Brain microvascular endothelial cell (primary cell): Measurements from ENCODE around the gene PCDH12.
"Not testable (repeated sequence)": the region's sequence is repeated elsewhere in the genome, so short reads cannot be mapped to it uniquely, and the experiment has no call there.

Experiments used
- DNase-seq: peaks from one replicate; pipeline ENCODE4 v3.0.0-alpha.2; 2020
- H3K27ac ChIP-seq: fragments of 250-450 bp; sonication (Bioruptor Pico); 2 replicates; pipeline ENCODE4 v1.5.1; 2020; ENCODE audit warnings: mild to moderate bottlenecking, moderate library complexity
- H3K27me3 ChIP-seq: fragments of 250-450 bp; sonication (Bioruptor Pico); replicated peaks from 2 replicates; pipeline ENCODE4 v1.5.1; 2020; ENCODE audit warnings: mild to moderate bottlenecking
- H3K36me3 ChIP-seq: fragments of 250-450 bp; sonication (Bioruptor Pico); replicated peaks from 2 replicates; pipeline ENCODE4 v1.5.1; 2020; ENCODE audit warnings: mild to moderate bottlenecking
- H3K4me3 ChIP-seq: 2 replicates; pipeline ENCODE4 v1.5.1; 2011; ENCODE audit warnings: low read depth, mild to moderate bottlenecking, control low read depth, low read length, moderate library complexity
- in situ Hi-C: cut with HindIII; loops from 2 replicates; pipeline ENCODE4 v1.10.0; 2017; ENCODE audit warnings: low sequenced_read_pairs, low pct_ligation_motif_present
- TF ChIP-seq, protein P1 (sequence below): IDR thresholded peaks from 2 replicates; pipeline ENCODE4 v1.5.1; 2011; ENCODE audit warnings: low read depth, mild to moderate bottlenecking, moderate library complexity, low read length, control low read depth, inconsistent platforms; ENCODE audit errors: missing control alignments

The PCDH12 gene

DNA sequence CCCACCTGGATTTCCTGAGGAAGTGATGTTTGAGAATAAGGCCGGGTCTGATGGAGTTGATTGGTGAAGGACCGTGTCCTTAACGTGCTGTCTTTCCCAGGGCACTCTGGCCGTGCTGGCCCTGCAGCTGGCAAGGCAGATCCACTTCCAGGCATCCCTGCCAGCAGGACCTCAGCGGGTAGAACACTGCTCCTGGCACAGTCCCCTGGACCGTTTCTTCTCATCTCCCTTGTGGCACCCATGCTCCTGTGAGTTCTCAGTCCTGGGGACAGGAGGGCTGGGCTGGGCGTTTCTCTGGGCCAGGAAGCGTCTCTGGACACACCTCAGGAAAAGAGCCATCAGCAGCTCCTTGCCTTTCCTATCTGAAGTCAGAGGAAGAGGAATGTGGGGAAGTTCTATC, 30.0 kb downstream of the PCDH12 start:
- no peak for DNase-seq
- TF ChIP-seq, protein P1, sequence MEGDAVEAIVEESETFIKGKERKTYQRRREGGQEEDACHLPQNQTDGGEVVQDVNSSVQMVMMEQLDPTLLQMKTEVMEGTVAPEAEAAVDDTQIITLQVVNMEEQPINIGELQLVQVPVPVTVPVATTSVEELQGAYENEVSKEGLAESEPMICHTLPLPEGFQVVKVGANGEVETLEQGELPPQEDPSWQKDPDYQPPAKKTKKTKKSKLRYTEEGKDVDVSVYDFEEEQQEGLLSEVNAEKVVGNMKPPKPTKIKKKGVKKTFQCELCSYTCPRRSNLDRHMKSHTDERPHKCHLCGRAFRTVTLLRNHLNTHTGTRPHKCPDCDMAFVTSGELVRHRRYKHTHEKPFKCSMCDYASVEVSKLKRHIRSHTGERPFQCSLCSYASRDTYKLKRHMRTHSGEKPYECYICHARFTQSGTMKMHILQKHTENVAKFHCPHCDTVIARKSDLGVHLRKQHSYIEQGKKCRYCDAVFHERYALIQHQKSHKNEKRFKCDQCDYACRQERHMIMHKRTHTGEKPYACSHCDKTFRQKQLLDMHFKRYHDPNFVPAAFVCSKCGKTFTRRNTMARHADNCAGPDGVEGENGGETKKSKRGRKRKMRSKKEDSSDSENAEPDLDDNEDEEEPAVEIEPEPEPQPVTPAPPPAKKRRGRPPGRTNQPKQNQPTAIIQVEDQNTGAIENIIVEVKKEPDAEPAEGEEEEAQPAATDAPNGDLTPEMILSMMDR, result no peak
- no peaks in the 10 kb centered on the region for H3K27me3 ChIP-seq
- no peak overlapping the region for H3K27ac ChIP-seq
- peaks cover 54% of the 10 kb centered on the region for H3K36me3 ChIP-seq
- in situ Hi-C loops, result no loop called here
- H3K4me3 ChIP-seq, result no peak overlapping the region

DNA sequence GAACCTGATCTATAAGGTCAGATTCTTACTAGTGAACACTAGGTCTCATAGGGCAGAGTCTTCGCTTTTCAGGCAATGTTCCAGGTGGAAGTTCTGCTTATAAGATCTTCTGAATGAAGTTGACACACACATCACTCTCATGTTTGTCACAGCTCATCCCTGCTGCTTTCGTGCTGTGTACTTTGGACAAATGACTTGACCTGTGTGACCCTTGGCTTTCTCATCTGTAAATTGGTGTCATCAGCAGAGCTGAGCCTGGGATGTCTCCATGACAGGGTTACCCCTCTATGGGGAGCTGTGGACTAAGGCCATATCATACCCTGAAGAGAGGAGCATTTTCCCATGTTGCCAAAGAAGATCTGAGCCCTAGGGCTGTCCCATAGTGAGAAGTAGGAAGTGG, 31.6 kb downstream of the PCDH12 start:
- peaks cover 52% of the 10 kb centered on the region for H3K36me3 ChIP-seq
- TF ChIP-seq, protein P1, result no peak

DNA sequence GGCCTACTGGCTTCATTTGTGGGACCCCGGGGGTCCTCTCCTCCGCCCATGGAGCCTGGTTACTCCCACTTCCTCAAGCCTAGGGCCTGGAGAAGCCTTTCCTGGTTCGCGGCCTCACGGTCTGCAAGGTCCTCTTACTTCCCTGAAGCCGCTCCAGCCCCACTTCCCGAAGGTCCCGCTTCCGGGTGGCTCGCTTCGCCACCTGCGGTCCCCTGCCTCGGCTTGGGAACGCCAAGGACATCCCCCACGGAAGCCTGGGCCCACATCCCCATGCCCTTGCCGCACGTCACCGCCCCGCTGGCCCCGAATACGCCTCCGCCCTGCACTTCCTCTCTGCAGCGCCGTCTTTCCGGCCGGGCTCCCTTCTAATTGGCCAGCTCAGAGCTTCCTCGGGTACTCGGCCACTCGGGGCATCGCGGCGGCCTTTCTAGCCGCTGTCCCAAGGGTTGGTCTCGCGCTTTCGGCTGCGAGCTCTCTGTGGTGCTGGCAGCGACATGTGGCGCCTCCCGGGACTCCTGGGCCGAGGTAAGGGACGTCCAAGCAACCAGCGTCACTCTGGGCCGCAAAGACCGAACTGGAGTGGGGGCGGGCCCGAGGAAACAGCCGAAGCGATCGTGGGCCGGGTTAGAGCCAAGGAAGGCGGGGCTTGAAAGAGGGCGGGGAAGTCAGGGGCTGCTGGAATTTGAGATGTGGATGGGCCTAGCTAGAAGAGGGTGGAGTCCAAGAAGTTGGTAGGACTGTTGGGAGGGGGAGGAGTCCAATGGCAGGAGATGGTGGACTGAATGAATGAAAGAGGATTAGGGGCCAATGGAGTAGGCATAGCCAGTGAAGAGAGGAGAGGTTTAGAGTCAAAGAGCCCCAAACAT, 34.3 kb downstream of the PCDH12 start, which contains the start of gene DELE1:
DELE1 (plus strand) TSS at position 424 of the 866 bp plus-strand sequence; CDS start at position 495, 71 bp downstream.
- peak within 1 kb of the TSS; percentile 92 for H3K27ac ChIP-seq
- H3K4me3 ChIP-seq, result peak within 1 kb of the TSS; percentile 84
- peaks cover 29% of the 10 kb centered on the region for H3K36me3 ChIP-seq
- DNase-seq, result peak; percentile 95
- no peaks in the 10 kb centered on the region for H3K27me3 ChIP-seq
- TF ChIP-seq, protein P1, result no peak
- in situ Hi-C loops, result no loop called here

More for the DNA sequence above, 31.6 kb downstream of the PCDH12 start:
- Histone ChIP-seq H3K4me3 (no peak overlapping the region), H3K27ac (no peak overlapping the region), H3K27me3 (no peaks in the 10 kb centered on the region)
- in situ Hi-C loops, result no loop called here
- no peak for DNase-seq

DNA sequence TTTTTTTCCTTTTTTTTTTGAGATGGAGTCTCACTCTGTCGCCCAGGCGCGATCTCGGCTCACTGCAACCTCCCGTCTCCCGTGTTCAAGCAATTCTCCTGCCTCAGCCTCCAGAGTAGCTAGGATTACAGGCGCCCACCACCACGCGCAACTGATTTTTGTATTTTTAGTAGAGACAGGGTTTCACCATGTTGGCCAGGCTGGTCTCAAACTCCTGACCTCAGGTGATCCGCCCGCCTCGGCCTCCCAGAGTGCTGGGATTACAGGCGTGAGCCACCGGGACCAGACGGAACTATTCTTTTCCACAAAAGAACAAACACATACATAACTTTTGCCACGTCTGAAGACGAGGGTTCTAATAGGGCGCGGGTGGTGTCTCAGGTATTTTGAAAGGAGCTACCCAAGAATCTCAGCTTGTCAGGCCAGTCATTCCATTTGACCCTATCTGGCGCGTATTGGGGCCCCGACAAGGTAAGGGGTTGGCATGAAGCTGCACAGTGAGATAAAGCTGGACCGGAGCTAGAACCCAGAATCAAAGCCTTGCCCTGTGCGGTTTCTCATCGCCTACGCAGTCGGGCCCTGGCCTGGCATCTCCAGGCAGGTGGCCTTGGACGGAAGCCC, 35.1 kb downstream of the PCDH12 start:
- H3K27me3 ChIP-seq, in situ Hi-C loops, DNase-seq: not testable (repeated sequence)
- Histone ChIP-seq H3K4me3 (peak overlapping the region; percentile 84), H3K27ac (peak overlapping the region; percentile 92), H3K36me3 (peaks cover 23% of the 10 kb centered on the region)

DNA sequence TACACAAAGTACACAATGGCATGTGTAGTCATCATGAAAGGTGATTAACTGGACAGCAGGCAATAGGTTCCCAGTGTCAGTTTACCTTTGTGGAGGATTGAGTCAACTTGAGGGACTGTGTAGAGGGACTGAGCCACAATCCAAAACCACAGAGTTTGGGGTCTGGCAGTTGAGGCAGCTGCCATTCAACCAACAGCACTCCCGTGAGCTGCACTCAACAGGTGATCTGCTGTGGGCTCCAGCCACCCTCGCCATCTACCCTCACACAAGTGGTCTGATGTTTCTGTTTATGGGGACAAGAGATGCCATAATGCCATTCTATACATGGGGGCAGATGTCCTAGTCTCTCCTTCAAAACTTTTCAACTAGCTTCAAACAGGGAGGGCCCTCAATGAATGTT, 37.2 kb downstream of the PCDH12 start:
- DNase-seq, result no peak
- TF ChIP-seq, protein P1, result no peak
- Histone ChIP-seq H3K4me3 (no peak overlapping the region), H3K27ac (no peak overlapping the region), H3K27me3 (no peaks in the 10 kb centered on the region), H3K36me3 (peaks cover 5% of the 10 kb centered on the region)
- in situ Hi-C loops, result no loop called here
